SK-N-SH (cell line): Measurements from ENCODE around the gene TBL3.

Source experiments
- CTCF ChIP-seq: fragments of 200-600 bp; sonication (generic); IDR thresholded peaks from 2 replicates; pipeline ENCODE4 v1.6.1; 2017; ENCODE audit warnings: antibody characterized with exemption, mild to moderate bottlenecking, moderate library complexity
- EZH2phosphoT487 ChIP-seq: fragments of 200-600 bp; sonication (generic); IDR thresholded peaks from 2 replicates; pipeline ENCODE4 v1.6.1; 2017; ENCODE audit warnings: low read depth, mixed run types, mild to moderate bottlenecking, antibody characterized with exemption, moderate library complexity, borderline replicate concordance
- MAX ChIP-seq: IDR thresholded peaks from 2 replicates; pipeline ENCODE4 v1.4.0; 2012; ENCODE audit warnings: low read depth
- RFX5 ChIP-seq: IDR thresholded peaks from 2 replicates; pipeline ENCODE4 v1.6.1; 2012; ENCODE audit warnings: mild to moderate bottlenecking, improper control_type of control experiment, low read length

- TF ChIP-seq EZH2phosphoT487, result no peak
- TF ChIP-seq RFX5, result no peak
- TF ChIP-seq CTCF, result peak; percentile 73
- peak; percentile 90 for TF ChIP-seq MAX
Observed at GRCh38 chr16:1929578-1930337, 42.1 kb upstream of the TBL3 start.
